Neural progenitor cell (in vitro differentiated cells): ENCODE results near the gene PHKA1. TPM values are rescaled to one million over a fixed set of nuclear protein-coding genes. Genes with fewer than 3 reads are reported as not detected.

Source experiments
- DNase-seq: peaks from one replicate; pipeline ENCODE4 v3.0.0-alpha.2; 2016; ENCODE audit warnings: low spot score
- H2AFZ ChIP-seq: fragments of 200-600 bp; sonication (generic); replicated peaks from 2 replicates; pipeline ENCODE4 v1.6.1; 2016; ENCODE audit warnings: antibody characterized with exemption
- H3F3A ChIP-seq: fragments of 200-600 bp; sonication (generic); 2 replicates; pipeline ENCODE4 v1.6.1; 2016; ENCODE audit warnings: antibody characterized with exemption, low read depth
- H3K27ac ChIP-seq: fragments of 200-600 bp; sonication (generic); 2 replicates; pipeline ENCODE4 v1.5.1; 2016; ENCODE audit warnings: mild to moderate bottlenecking
- H3K27me3 ChIP-seq: fragments of 200-600 bp; sonication (generic); 2 replicates; pipeline ENCODE4 v1.6.1; 2016; ENCODE audit warnings: mild to moderate bottlenecking, moderate library complexity
- H3K36me3 ChIP-seq: fragments of 200-600 bp; sonication (generic); 2 replicates; pipeline ENCODE4 v1.5.1; 2016
- H3K4me1 ChIP-seq: fragments of 200-600 bp; sonication (generic); 2 replicates; pipeline ENCODE4 v1.6.1; 2016; ENCODE audit warnings: mixed run types
- H3K4me2 ChIP-seq: fragments of 200-600 bp; sonication (generic); 2 replicates; pipeline ENCODE4 v1.6.1; 2016
- H3K4me3 ChIP-seq: fragments of 200-600 bp; sonication (generic); 2 replicates; pipeline ENCODE4 v1.5.1; 2016
- H3K79me2 ChIP-seq: fragments of 200-600 bp; sonication (generic); 2 replicates; pipeline ENCODE4 v1.6.1; 2016; ENCODE audit warnings: low read depth
- H3K9ac ChIP-seq: fragments of 200-600 bp; sonication (generic); 2 replicates; pipeline ENCODE4 v1.6.1; 2016
- H3K9me3 ChIP-seq: fragments of 200-600 bp; sonication (generic); 2 replicates; pipeline ENCODE4 v1.5.1; 2016; ENCODE audit warnings: low read depth
- H4K20me1 ChIP-seq: fragments of 200-600 bp; sonication (generic); 2 replicates; pipeline ENCODE4 v1.6.1; 2016; ENCODE audit warnings: low read depth
- H3K27ac Mint-ChIP-seq: 3 replicates; pipeline ENCODE4 v1.8.0; 2021; ENCODE audit warnings: mixed read lengths
- H3K27me3 Mint-ChIP-seq: 2 replicates; pipeline ENCODE4 v1.8.0; 2022; ENCODE audit warnings: low read depth, mild to moderate bottlenecking, inconsistent platforms, moderate library complexity, mixed read lengths; ENCODE audit not compliant: insufficient read depth
- H3K36me3 Mint-ChIP-seq: 3 replicates; pipeline ENCODE4 v1.8.0; 2021; ENCODE audit warnings: mixed read lengths
- H3K4me1 Mint-ChIP-seq: 3 replicates; pipeline ENCODE4 v1.8.0; 2021; ENCODE audit warnings: mixed read lengths
- H3K4me3 Mint-ChIP-seq: 3 replicates; pipeline ENCODE4 v1.8.0; 2021; ENCODE audit warnings: mild to moderate bottlenecking, moderate library complexity, mixed read lengths
- H3K9me3 Mint-ChIP-seq: 3 replicates; pipeline ENCODE4 v1.8.0; 2020; ENCODE audit warnings: mixed read lengths
- CTCF ChIP-seq: fragments of 200-600 bp; sonication (generic); IDR thresholded peaks from 2 replicates; pipeline ENCODE4 v1.5.1; 2017; ENCODE audit warnings: antibody characterized with exemption, mild to moderate bottlenecking
- EZH2 ChIP-seq: fragments of 200-600 bp; sonication (generic); IDR thresholded peaks from 2 replicates; pipeline ENCODE4 v1.6.1; 2017; ENCODE audit warnings: antibody characterized with exemption, mild to moderate bottlenecking, moderate library complexity
- EZH2phosphoT487 ChIP-seq: fragments of 200-600 bp; sonication (generic); IDR thresholded peaks from 2 replicates; pipeline ENCODE4 v1.6.1; 2017; ENCODE audit warnings: antibody characterized with exemption
- total RNA-seq: library from RNA; depleted of rRNA; stranded (reverse); fragments of >200 nt; gene quantifications from 2 replicates; pipeline ENCODE4 v1.2.3, GENCODE V29; 2015; ENCODE audit warnings: low replicate concordance

The PHKA1 gene
- total RNA-seq, 1 donor from 2014 or later = 5.1 TPM

DNA sequence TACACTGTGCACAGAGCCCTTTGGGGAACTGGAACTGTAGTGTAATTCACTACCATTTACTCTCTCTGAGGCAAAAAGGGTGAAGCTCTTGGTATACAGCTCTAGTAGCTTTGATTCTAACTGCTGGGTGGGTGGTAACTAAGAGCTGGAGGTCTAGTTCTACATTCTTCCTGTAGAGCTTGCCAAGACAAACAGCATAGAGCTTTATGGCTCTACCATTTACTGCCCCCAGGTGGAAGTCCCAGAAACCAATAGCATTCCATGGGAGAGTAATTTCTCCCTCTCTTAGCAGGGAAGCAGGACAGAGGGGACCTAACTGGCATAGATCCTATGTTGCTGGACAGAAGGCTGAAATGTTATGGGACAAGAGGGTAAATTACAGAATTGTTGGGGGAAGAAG lies 168.1 kb downstream of the PHKA1 start:
- Mint-ChIP-seq H3K9me3 (no peaks in the 10 kb centered on the region), H3K4me3 (no peak overlapping the region), H3K27ac (no peak overlapping the region), H3K4me1 (no peaks in the 10 kb centered on the region), H3K36me3 (peaks cover 3% of the 10 kb centered on the region), H3K27me3 (peaks cover 4% of the 10 kb centered on the region)
- H3K9me3 ChIP-seq = peaks cover 5% of the 10 kb centered on the region
- no peaks in the 10 kb centered on the region for H3F3A ChIP-seq
- no peaks in the 10 kb centered on the region for H3K4me1 ChIP-seq
- no peak overlapping the region for H3K4me3 ChIP-seq
- TF ChIP-seq EZH2 (no peak), EZH2phosphoT487 (no peak), CTCF (peak; percentile 23)
- H3K4me2 ChIP-seq = no peak overlapping the region
- no peak overlapping the region for H2AFZ ChIP-seq
- DNase-seq = no peak
- H3K36me3 ChIP-seq = no peaks in the 10 kb centered on the region
- no peaks in the 10 kb centered on the region for H3K79me2 ChIP-seq
- no peak overlapping the region for H3K9ac ChIP-seq
- no peaks in the 10 kb centered on the region for H3K27me3 ChIP-seq
- no peaks in the 10 kb centered on the region for H4K20me1 ChIP-seq
- no peak overlapping the region for H3K27ac ChIP-seq

- Histone ChIP-seq H3F3A (no peaks in the 10 kb centered on the region), H3K27ac (peak overlapping the region; percentile 27), H3K4me2 (no peak overlapping the region), H3K27me3 (no peaks in the 10 kb centered on the region), H3K79me2 (no peaks in the 10 kb centered on the region), H2AFZ (no peak overlapping the region), H3K4me1 (peaks cover 7% of the 10 kb centered on the region), H4K20me1 (peaks cover 3% of the 10 kb centered on the region), H3K9ac (no peak overlapping the region), H3K36me3 (no peaks in the 10 kb centered on the region), H3K9me3 (no peaks in the 10 kb centered on the region), H3K4me3 (no peak overlapping the region)
- TF ChIP-seq EZH2 = no peak
- peak; percentile 25 for TF ChIP-seq CTCF
- no peak for DNase-seq
- Mint-ChIP-seq H3K27ac (no peak overlapping the region), H3K36me3 (no peaks in the 10 kb centered on the region), H3K27me3 (peaks cover 5% of the 10 kb centered on the region), H3K4me3 (no peak overlapping the region), H3K4me1 (no peaks in the 10 kb centered on the region), H3K9me3 (no peaks in the 10 kb centered on the region)
These were observed 173.8 kb downstream of the PHKA1 start for GRCh38 chrX:72540318-72540717.

DNA sequence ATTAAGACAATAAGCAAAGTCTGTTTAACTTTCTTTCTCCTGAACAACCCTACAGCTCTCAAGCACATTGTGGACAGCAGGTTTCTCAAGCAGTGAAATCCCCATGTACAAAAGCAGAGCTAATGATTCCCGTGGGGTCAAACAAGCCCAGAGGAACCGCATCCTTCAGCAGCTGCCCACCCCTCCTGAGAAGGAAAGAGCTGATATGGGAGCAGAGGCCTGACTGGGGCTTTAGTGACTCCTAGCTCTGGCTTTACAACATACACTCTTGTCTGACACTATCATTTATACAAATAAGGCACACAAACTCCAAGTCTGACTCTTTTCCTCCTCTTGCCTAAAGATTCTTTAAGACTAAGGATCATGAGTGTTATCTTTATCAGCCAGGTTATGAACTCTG lies 174.3 kb downstream of the PHKA1 start:
- H3K4me3 Mint-ChIP-seq = no peak overlapping the region
- H3K36me3 Mint-ChIP-seq = no peaks in the 10 kb centered on the region
- no peak overlapping the region for H3K9ac ChIP-seq
- DNase-seq = peak; percentile 40
- TF ChIP-seq CTCF (no peak), EZH2 (no peak)
- H3K27me3 ChIP-seq = no peaks in the 10 kb centered on the region
- H3K9me3 ChIP-seq = peaks cover 3% of the 10 kb centered on the region
- peaks cover 5% of the 10 kb centered on the region for H3K27me3 Mint-ChIP-seq
- no peaks in the 10 kb centered on the region for H3K9me3 Mint-ChIP-seq
- peaks cover 7% of the 10 kb centered on the region for H3K4me1 ChIP-seq
- H3F3A ChIP-seq = no peaks in the 10 kb centered on the region
- no peak overlapping the region for H3K4me2 ChIP-seq
- no peak overlapping the region for H3K4me3 ChIP-seq
- peaks cover 3% of the 10 kb centered on the region for H4K20me1 ChIP-seq
- H3K27ac Mint-ChIP-seq = no peak overlapping the region
- no peaks in the 10 kb centered on the region for H3K79me2 ChIP-seq
- H3K36me3 ChIP-seq = no peaks in the 10 kb centered on the region
- no peak overlapping the region for H2AFZ ChIP-seq
- no peaks in the 10 kb centered on the region for H3K4me1 Mint-ChIP-seq
- H3K27ac ChIP-seq = peak overlapping the region; percentile 27

DNA sequence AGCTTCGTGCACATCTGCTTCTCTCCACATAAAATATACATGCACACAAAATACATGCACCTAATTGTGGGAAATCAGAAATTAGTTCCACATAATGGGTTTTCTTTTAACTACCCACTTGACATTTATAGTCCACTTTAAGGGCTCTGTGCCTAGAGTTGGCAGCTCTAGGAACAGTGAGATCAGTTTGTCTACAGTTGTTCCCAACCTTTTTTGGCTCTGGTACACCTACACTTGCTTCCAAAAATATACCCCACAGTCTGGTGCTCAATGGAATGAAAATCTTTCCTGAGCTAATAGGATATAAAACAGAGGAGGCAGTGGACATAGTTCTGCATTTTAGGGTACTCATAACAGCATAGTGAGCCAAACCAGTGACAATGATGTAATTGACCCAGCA lies 177.6 kb downstream of the PHKA1 start:
- Mint-ChIP-seq H3K27me3 (peaks cover 2% of the 10 kb centered on the region), H3K9me3 (no peaks in the 10 kb centered on the region), H3K4me1 (no peaks in the 10 kb centered on the region), H3K4me3 (no peak overlapping the region), H3K27ac (no peak overlapping the region), H3K36me3 (no peaks in the 10 kb centered on the region)
- H3K27ac ChIP-seq = no peak overlapping the region
- no peak overlapping the region for H2AFZ ChIP-seq
- H3K4me3 ChIP-seq = no peak overlapping the region
- H3K36me3 ChIP-seq = peaks cover 4% of the 10 kb centered on the region
- no peak for DNase-seq
- no peaks in the 10 kb centered on the region for H3F3A ChIP-seq
- no peaks in the 10 kb centered on the region for H3K79me2 ChIP-seq
- no peaks in the 10 kb centered on the region for H3K27me3 ChIP-seq
- H4K20me1 ChIP-seq = peaks cover 3% of the 10 kb centered on the region
- TF ChIP-seq CTCF (no peak), EZH2 (no peak), EZH2phosphoT487 (no peak)
- H3K9me3 ChIP-seq = peaks cover 3% of the 10 kb centered on the region
- no peak overlapping the region for H3K9ac ChIP-seq
- H3K4me2 ChIP-seq = no peak overlapping the region
- peaks cover 7% of the 10 kb centered on the region for H3K4me1 ChIP-seq
